Astrocyte (in vitro differentiated cells and primary cell): ENCODE data around the gene DHRS3.

Experiments used
- CTCF ChIP-seq: IDR thresholded peaks from 2 replicates; pipeline ENCODE4 v1.5.1; 2011; ENCODE audit warnings: low read depth, mild to moderate bottlenecking, inconsistent platforms, low read length, moderate library complexity; ENCODE audit not compliant: insufficient read depth
- EZH2 ChIP-seq: IDR thresholded peaks from 2 replicates; pipeline ENCODE4 v1.6.1; 2012; ENCODE audit warnings: mild to moderate bottlenecking, low read length, inconsistent platforms; ENCODE audit not compliant: insufficient read depth

GRCh38 chr1:12631571-12631970 lies 13.6 kb upstream of the DHRS3 start:
- TF ChIP-seq CTCF (no peak), EZH2 (no peak)
